K562 (cell line): ENCODE data around the gene ADAMTS14. TPM values are rescaled to one million over a fixed set of nuclear protein-coding genes. Genes with fewer than 3 reads are reported as not detected.

ENCODE experiments used
- BCL6 ChIP-seq: fragments of 250-450 bp; sonication (Bioruptor Pico); IDR thresholded peaks from 2 replicates; pipeline ENCODE4 v1.4.0; 2020
- BRD4 ChIP-seq: fragments of 200-600 bp; sonication (generic); IDR thresholded peaks from 2 replicates; pipeline ENCODE4 v1.6.1; 2017; ENCODE audit warnings: inconsistent platforms
- CREB1 ChIP-seq, 2 experiments: sonication (generic) in 1 of 2; formaldehyde crosslinking in 1 of 2; IDR thresholded peaks; 2 replicates each; pipeline versions ENCODE4 v1.6.1 to v1.8.0; 2012 to 2022; ENCODE audit warnings: inconsistent platforms in 1 of 2, mild to moderate bottlenecking in 1 of 2, missing genetic modification reagents in 1 of 2, moderate library complexity in 1 of 2
- HDAC1 ChIP-seq, 2 experiments: fragments of 450-650 bp; IDR thresholded peaks; 2 replicates each; pipeline ENCODE4 v1.6.1; 2016 to 2017; ENCODE audit warnings: inconsistent platforms in 1 of 2, mild to moderate bottlenecking in 1 of 2, moderate library complexity in 1 of 2
- MAFG ChIP-seq: fragments of 450-650 bp; conservative IDR thresholded peaks from 2 replicates; pipeline ENCODE4 v1.6.1; 2016; ENCODE audit warnings: missing genetic modification characterization, missing compliant biosample characterization
- PATZ1 ChIP-seq: fragments of 250-450 bp; sonication (Bioruptor Pico); IDR thresholded peaks from 2 replicates; pipeline ENCODE4 v1.5.0; 2020; ENCODE audit warnings: mild to moderate bottlenecking, borderline replicate concordance
- POLR2AphosphoS2 ChIP-seq: IDR thresholded peaks from 2 replicates; pipeline ENCODE4 v1.6.1; 2012; ENCODE audit warnings: low read length, improper control_type of control experiment
- RBM17 ChIP-seq: fragments of 200-400 bp; formaldehyde crosslinking; IDR thresholded peaks from 2 replicates; pipeline ENCODE4 v1.6.1; 2017; ENCODE audit warnings: low read depth, mild to moderate bottlenecking, low read length, borderline replicate concordance
- TFAP4 ChIP-seq: sonication (generic); formaldehyde crosslinking; IDR thresholded peaks from 2 replicates; pipeline ENCODE4 v1.8.0; 2022; ENCODE audit warnings: missing genetic modification reagents, mild to moderate bottlenecking, moderate library complexity, borderline replicate concordance
- TOE1 ChIP-seq, 2 experiments: fragments of 450-650 bp in 1 of 2; sonication (generic) in 1 of 2; formaldehyde crosslinking in 1 of 2; IDR thresholded peaks; 2 replicates each; pipeline versions ENCODE4 v1.7.1 to v1.8.0; 2016 to 2022; ENCODE audit warnings: borderline replicate concordance in 2 of 2, mild to moderate bottlenecking in 2 of 2, antibody characterized with exemption in 1 of 2, inconsistent platforms in 1 of 2, low read depth in 1 of 2, missing genetic modification reagents in 1 of 2, moderate library complexity in 1 of 2
- ZNF217 ChIP-seq: sonication (generic); formaldehyde crosslinking; IDR thresholded peaks from 2 replicates; pipeline ENCODE4 v1.8.0; 2022; ENCODE audit warnings: mild to moderate bottlenecking, missing genetic modification reagents
- polyA plus RNA-seq, 8 experiments: library from polyadenylated mRNA; depleted of rRNA in 4 of 8; stranded (reverse) in 5 of 8; unstranded in 3 of 8; fragments of >200 nt; fragmentation: Nextera tagmentation in 2 of 8; fragmentation: Illumina TruSeq in 1 of 8; extraction: Ambion mirVana in 2 of 8; extraction: Trizol in 1 of 8; gene quantifications; 2 replicates each; pipeline versions ENCODE4 v1.2.1 to v1.2.3, GENCODE V29; 2011 to 2014; ENCODE audit warnings: inconsistent platforms in 1 of 8, missing spikeins in 1 of 8
- total RNA-seq, 7 experiments: library from RNA; depleted of rRNA in 6 of 7; stranded (reverse); fragments of >200 nt in 6 of 7; fragmentation: Illumina TruSeq in 2 of 7; extraction: Trizol in 2 of 7; gene quantifications; 2 replicates each; pipeline versions ENCODE4 v1.2.1 to v1.2.3, GENCODE V29; 2011 to 2021; ENCODE audit warnings: low replicate concordance in 1 of 7

ADAMTS14 gene
- total and polyA plus RNA-seq, 9 of the 15 experiments (the other 6 are each of a cell fraction or from before 2014, with no cell fraction given): 0.04 to 37.4 (median 15.9) TPM

- TF ChIP-seq POLR2AphosphoS2: no peak
- TF ChIP-seq MAFG (tag): no peak
- no peak for TF ChIP-seq RBM17
- TF ChIP-seq BCL6 (CRISPR knock-in tag): no peak
- TF ChIP-seq PATZ1 (CRISPR knock-in tag): no peak
- no peak for TF ChIP-seq CREB1 (IDR thresholded peaks at IDR 0.05)
- TF ChIP-seq CREB1 (CRISPR knock-in tag; IDR thresholded peaks at IDR 0.05): no peak
- no peak for TF ChIP-seq TOE1 (IDR thresholded peaks at IDR 0.05; ENCODE audit: borderline replicate concordance)
- no peak for TF ChIP-seq TOE1 (CRISPR knock-in tag; IDR thresholded peaks at IDR 0.05; ENCODE audit: borderline replicate concordance, low read depth)
- no peak for TF ChIP-seq TFAP4
- TF ChIP-seq ZNF217 (CRISPR knock-in tag): no peak
- TF ChIP-seq BRD4: no peak
- TF ChIP-seq HDAC1 (IDR thresholded peaks at IDR 0.05): no peak
Observed at GRCh38 chr10:70737250-70737649, 64.9 kb downstream of the ADAMTS14 start (continued).
